Measurements from ENCODE around the gene DEAF1.

GRCh38 chr11:721247-721740, 26.3 kb upstream of the DEAF1 start:
- no peak for TF ChIP-seq CTCF (IDR thresholded peaks at IDR 0.05)
- TF ChIP-seq POLR2A (IDR thresholded peaks at IDR 0.05), result no peak
- no peak for TF ChIP-seq EP300 (IDR thresholded peaks at IDR 0.05)
